ENCODE measurements around the gene LRRN2. TPM values are rescaled to one million over a fixed set of nuclear protein-coding genes. Genes with fewer than 3 reads are reported as not detected.

Gene LRRN2
- total and polyA plus RNA-seq, 2 experiments from 2014 or later: 7.0 to 27.9 TPM

- H3K36me3 ChIP-seq (replicated peaks; ENCODE audit: insufficient read depth, low read depth): no peaks in the 10 kb centered on the region
- H3K27me3 ChIP-seq: no peaks in the 10 kb centered on the region
- DNase-seq (ENCODE audit: low spot score): no peak
- H2AFZ ChIP-seq: no peak overlapping the region
- H3K4me1 ChIP-seq (ENCODE audit: insufficient read depth): peaks cover 14% of the 10 kb centered on the region
- H3K79me2 ChIP-seq: no peaks in the 10 kb centered on the region
- 62% methylated on average over 7 of the region's 8 CpGs for WGBS (ENCODE audit: low lambda C conversion rate, missing lambda C conversion rate)
- no peak overlapping the region for H3K4me3 ChIP-seq
- H3K9me3 ChIP-seq (ENCODE audit: low read depth): no peaks in the 10 kb centered on the region
- TF ChIP-seq, protein P1, sequence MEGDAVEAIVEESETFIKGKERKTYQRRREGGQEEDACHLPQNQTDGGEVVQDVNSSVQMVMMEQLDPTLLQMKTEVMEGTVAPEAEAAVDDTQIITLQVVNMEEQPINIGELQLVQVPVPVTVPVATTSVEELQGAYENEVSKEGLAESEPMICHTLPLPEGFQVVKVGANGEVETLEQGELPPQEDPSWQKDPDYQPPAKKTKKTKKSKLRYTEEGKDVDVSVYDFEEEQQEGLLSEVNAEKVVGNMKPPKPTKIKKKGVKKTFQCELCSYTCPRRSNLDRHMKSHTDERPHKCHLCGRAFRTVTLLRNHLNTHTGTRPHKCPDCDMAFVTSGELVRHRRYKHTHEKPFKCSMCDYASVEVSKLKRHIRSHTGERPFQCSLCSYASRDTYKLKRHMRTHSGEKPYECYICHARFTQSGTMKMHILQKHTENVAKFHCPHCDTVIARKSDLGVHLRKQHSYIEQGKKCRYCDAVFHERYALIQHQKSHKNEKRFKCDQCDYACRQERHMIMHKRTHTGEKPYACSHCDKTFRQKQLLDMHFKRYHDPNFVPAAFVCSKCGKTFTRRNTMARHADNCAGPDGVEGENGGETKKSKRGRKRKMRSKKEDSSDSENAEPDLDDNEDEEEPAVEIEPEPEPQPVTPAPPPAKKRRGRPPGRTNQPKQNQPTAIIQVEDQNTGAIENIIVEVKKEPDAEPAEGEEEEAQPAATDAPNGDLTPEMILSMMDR (IDR thresholded peaks at IDR 0.05; ENCODE audit: poor library complexity): no peak
- TF ChIP-seq EZH2 (IDR thresholded peaks at IDR 0.05; ENCODE audit: borderline replicate concordance) (no peak), EZH2phosphoT487 (IDR thresholded peaks at IDR 0.05; ENCODE audit: low read depth, severe bottlenecking, unreplicated experiment) (no peak)
- H3K9me2 ChIP-seq (replicated peaks; ENCODE audit: insufficient read depth): no peaks in the 10 kb centered on the region
- no peaks in the 10 kb centered on the region for H4K20me1 ChIP-seq (ENCODE audit: insufficient read depth, poor library complexity, severe bottlenecking)
- H3K27ac ChIP-seq: no peak overlapping the region
- no peak overlapping the region for H3K4me2 ChIP-seq
Measured at GRCh38 chr1:204702552-204703267, 17.2 kb upstream of the LRRN2 start.

DNA sequence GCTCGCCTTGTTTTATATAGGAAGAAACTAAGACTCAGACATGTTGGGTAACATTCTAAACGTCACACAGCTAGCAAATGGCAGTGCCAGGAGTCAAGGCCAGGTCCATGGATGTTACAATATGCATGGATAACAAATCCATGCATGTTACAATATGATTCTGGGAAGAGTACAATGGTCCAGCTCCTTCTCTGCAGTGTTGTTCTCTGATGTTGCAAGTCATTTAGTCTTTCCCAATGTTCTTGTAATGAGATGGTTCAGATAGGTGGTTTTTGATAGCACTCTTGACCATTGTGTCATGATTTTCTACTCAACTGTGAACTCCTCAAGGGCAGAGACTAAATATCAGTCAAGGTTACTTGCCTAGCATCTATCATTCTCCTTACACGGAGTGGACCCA is 15.7 kb upstream of the LRRN2 start:
- H3K27ac ChIP-seq: no peak overlapping the region
- no peaks in the 10 kb centered on the region for H4K20me1 ChIP-seq (ENCODE audit: insufficient read depth, poor library complexity, severe bottlenecking)
- DNase-seq (ENCODE audit: low spot score): no peak
- H3K9me2 ChIP-seq (replicated peaks; ENCODE audit: insufficient read depth): no peaks in the 10 kb centered on the region
- H3K79me2 ChIP-seq: no peaks in the 10 kb centered on the region
- H3K9me3 ChIP-seq (ENCODE audit: low read depth): no peaks in the 10 kb centered on the region
- H3K36me3 ChIP-seq (replicated peaks; ENCODE audit: insufficient read depth, low read depth): no peaks in the 10 kb centered on the region
- peaks cover 14% of the 10 kb centered on the region for H3K4me1 ChIP-seq (ENCODE audit: insufficient read depth)
- no peak overlapping the region for H2AFZ ChIP-seq
- no peak for TF ChIP-seq EZH2 (IDR thresholded peaks at IDR 0.05; ENCODE audit: borderline replicate concordance)
- TF ChIP-seq, protein P1 (IDR thresholded peaks at IDR 0.05; ENCODE audit: poor library complexity): no peak
- TF ChIP-seq EZH2phosphoT487 (IDR thresholded peaks at IDR 0.05; ENCODE audit: low read depth, severe bottlenecking, unreplicated experiment): no peak
- H3K4me2 ChIP-seq: no peak overlapping the region
- WGBS (ENCODE audit: low lambda C conversion rate, missing lambda C conversion rate): 94% methylated on average over 3 of the region's 3 CpGs
- H3K27me3 ChIP-seq: peaks cover 3% of the 10 kb centered on the region
- no peak overlapping the region for H3K4me3 ChIP-seq

DNA sequence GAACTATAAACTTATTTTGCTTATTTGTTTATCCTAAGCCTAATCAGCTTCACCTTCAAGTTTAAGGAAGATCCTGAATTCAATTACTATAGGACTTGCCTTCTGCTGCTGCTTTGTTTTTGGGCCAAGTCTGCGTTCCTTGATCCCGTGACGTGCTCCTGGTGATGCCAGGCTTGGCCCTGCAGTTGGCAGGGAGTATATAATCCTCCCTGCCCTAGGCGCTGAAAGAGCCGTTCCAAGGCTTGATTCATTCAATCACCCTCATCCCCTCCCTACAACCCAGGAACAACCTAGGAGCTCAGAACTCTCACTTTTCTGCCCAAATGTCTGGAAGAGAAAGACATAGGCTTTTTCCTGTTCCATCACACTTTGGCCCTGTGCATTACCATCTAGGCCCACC is 12.4 kb upstream of the LRRN2 start:
- Histone ChIP-seq H2AFZ (no peak overlapping the region), H3K4me2 (no peak overlapping the region), H3K9me2 (replicated peaks; ENCODE audit: insufficient read depth) (no peaks in the 10 kb centered on the region), H3K27ac (no peak overlapping the region), H3K36me3 (replicated peaks; ENCODE audit: insufficient read depth, low read depth) (no peaks in the 10 kb centered on the region), H3K4me1 (ENCODE audit: insufficient read depth) (peaks cover 1% of the 10 kb centered on the region), H3K9me3 (ENCODE audit: low read depth) (no peaks in the 10 kb centered on the region), H4K20me1 (ENCODE audit: insufficient read depth, poor library complexity, severe bottlenecking) (no peaks in the 10 kb centered on the region), H3K4me3 (no peak overlapping the region), H3K79me2 (no peaks in the 10 kb centered on the region), H3K27me3 (peaks cover 17% of the 10 kb centered on the region)
- DNase-seq (ENCODE audit: low spot score): no peak
- 92% methylated on average over 5 of the region's 5 CpGs for WGBS (ENCODE audit: low lambda C conversion rate, missing lambda C conversion rate)
- TF ChIP-seq, protein P1 (IDR thresholded peaks at IDR 0.05; ENCODE audit: poor library complexity): no peak
- TF ChIP-seq EZH2 (IDR thresholded peaks at IDR 0.05; ENCODE audit: borderline replicate concordance) (no peak), EZH2phosphoT487 (IDR thresholded peaks at IDR 0.05; ENCODE audit: low read depth, severe bottlenecking, unreplicated experiment) (no peak)
